Measurements from ENCODE around the gene TBP. TPM values are rescaled to one million over a fixed set of nuclear protein-coding genes. Genes with fewer than 3 reads are reported as not detected.
"Not testable (repeated sequence)": the region's sequence is repeated elsewhere in the genome, so short reads cannot be mapped to it uniquely, and the experiment has no call there.

TBP gene
- total RNA-seq, 1 donor from 2014 or later, result 21.6 TPM

GRCh38 chr6:170522565-170523183 lies 31.5 kb upstream of the TBP start:
- H3K4me3 Mint-ChIP-seq, result no peak overlapping the region
- DNase-seq (no peak), ATAC-seq (ENCODE audit: low read depth) (no peak)
- H3K27me3 Mint-ChIP-seq, result peaks cover 6% of the 10 kb centered on the region
- intact Hi-C loops (cut with micrococcal nuclease), result no loop called here
- no peaks in the 10 kb centered on the region for H3K4me1 Mint-ChIP-seq
- H3K36me3 Mint-ChIP-seq (ENCODE audit: low read depth), result no peaks in the 10 kb centered on the region
- ChIA-PET POLR2A (no interaction called here), CTCF (interaction anchor here (1.0 kb wide), 1 partner anchor 691 kb away, joined by 3 read pairs; no protein-coding TSS in a partner anchor)
- no peak overlapping the region for H3K27ac Mint-ChIP-seq
- no peaks in the 10 kb centered on the region for H3K9me3 Mint-ChIP-seq
- TF ChIP-seq, protein P1, sequence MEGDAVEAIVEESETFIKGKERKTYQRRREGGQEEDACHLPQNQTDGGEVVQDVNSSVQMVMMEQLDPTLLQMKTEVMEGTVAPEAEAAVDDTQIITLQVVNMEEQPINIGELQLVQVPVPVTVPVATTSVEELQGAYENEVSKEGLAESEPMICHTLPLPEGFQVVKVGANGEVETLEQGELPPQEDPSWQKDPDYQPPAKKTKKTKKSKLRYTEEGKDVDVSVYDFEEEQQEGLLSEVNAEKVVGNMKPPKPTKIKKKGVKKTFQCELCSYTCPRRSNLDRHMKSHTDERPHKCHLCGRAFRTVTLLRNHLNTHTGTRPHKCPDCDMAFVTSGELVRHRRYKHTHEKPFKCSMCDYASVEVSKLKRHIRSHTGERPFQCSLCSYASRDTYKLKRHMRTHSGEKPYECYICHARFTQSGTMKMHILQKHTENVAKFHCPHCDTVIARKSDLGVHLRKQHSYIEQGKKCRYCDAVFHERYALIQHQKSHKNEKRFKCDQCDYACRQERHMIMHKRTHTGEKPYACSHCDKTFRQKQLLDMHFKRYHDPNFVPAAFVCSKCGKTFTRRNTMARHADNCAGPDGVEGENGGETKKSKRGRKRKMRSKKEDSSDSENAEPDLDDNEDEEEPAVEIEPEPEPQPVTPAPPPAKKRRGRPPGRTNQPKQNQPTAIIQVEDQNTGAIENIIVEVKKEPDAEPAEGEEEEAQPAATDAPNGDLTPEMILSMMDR (IDR thresholded peaks at IDR 0.05), result no peak

DNA sequence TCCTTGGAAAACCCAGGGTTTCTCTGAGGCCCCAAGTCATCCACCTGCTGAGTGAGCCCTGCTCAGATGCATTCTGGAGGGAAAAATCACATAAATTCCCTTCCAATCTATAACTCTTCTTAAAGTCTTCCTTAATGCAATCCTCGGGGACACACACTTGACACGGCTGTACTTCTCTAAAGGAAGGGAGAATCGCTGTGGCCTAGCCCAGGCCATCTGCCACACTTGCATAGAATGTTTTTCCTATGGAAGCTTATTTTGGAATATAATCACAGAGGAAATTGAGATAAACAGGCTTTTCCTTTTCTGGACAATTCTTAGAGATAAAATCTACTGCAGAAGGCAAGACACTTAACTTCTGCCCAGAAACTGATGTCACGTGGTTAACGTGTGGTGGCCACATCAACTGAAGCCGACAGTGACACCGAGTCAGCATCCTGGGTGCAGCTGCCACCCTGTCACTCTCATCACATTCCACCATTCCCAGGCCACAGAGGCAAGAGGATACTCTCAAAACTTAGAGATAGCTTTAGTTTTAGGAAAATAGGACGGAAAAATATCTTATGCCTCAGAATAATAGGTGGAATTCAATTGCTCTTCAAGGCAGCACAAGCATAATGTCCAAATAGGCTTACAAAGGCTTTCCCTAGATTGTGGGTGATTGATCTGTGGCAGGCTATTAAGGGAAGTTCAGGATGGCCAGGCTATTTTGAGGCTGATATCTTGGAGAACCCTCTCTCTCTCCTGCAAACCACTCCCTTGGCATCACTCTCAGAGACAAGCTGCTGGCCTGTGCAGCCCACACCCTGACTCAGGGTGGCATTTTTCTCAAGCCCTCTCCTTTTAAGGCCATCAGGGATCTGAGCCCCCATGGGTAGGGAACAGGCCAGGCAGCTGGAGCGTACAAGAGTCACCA lies 30.7 kb upstream of the TBP start:
- ATAC-seq (ENCODE audit: low read depth) (no peak), DNase-seq (no peak)

GRCh38 chr6:170524172-170524502 lies 30.0 kb upstream of the TBP start:
- CTCF ChIA-PET, result interaction anchor here (0.7 kb wide), 1 partner anchor 1567 kb away, joined by 3 read pairs; no protein-coding TSS in a partner anchor
- no peaks in the 10 kb centered on the region for H3K4me1 Mint-ChIP-seq
- peaks cover 6% of the 10 kb centered on the region for H3K27me3 Mint-ChIP-seq
- no peaks in the 10 kb centered on the region for H3K9me3 Mint-ChIP-seq
- H3K36me3 Mint-ChIP-seq (ENCODE audit: low read depth), result no peaks in the 10 kb centered on the region
- no peak overlapping the region for H3K4me3 Mint-ChIP-seq
- ATAC-seq (ENCODE audit: low read depth) (no peak), DNase-seq (no peak)
- POLR2A ChIA-PET, result no interaction called here
- intact Hi-C loops (cut with micrococcal nuclease), result no loop called here
- TF ChIP-seq, protein P1 (IDR thresholded peaks at IDR 0.05), result no peak
- no peak overlapping the region for H3K27ac Mint-ChIP-seq

More for the DNA sequence above, 30.7 kb upstream of the TBP start:
- Mint-ChIP-seq H3K27me3 (peaks cover 6% of the 10 kb centered on the region), H3K9me3 (no peaks in the 10 kb centered on the region), H3K36me3 (ENCODE audit: low read depth) (no peaks in the 10 kb centered on the region), H3K4me3 (no peak overlapping the region), H3K4me1 (no peaks in the 10 kb centered on the region), H3K27ac (no peak overlapping the region)
- ChIA-PET POLR2A (no interaction called here), CTCF (no interaction called here)
- TF ChIP-seq, protein P1 (IDR thresholded peaks at IDR 0.05), result no peak
- intact Hi-C loops (cut with micrococcal nuclease), result no loop called here

- ChIA-PET CTCF (no interaction called here), POLR2A (no interaction called here)
- Mint-ChIP-seq H3K4me1 (no peaks in the 10 kb centered on the region), H3K36me3 (ENCODE audit: low read depth) (no peaks in the 10 kb centered on the region), H3K9me3 (no peaks in the 10 kb centered on the region), H3K4me3 (no peak overlapping the region), H3K27ac (no peak overlapping the region), H3K27me3 (no peaks in the 10 kb centered on the region)
- no peak for ATAC-seq (ENCODE audit: low read depth)
- DNase-seq, result no peak
- TF ChIP-seq, protein P1 (IDR thresholded peaks at IDR 0.05), result no peak
- intact Hi-C loops (cut with micrococcal nuclease), result no loop called here
Observed at GRCh38 chr6:170525795-170526194, 28.4 kb upstream of the TBP start.

DNA sequence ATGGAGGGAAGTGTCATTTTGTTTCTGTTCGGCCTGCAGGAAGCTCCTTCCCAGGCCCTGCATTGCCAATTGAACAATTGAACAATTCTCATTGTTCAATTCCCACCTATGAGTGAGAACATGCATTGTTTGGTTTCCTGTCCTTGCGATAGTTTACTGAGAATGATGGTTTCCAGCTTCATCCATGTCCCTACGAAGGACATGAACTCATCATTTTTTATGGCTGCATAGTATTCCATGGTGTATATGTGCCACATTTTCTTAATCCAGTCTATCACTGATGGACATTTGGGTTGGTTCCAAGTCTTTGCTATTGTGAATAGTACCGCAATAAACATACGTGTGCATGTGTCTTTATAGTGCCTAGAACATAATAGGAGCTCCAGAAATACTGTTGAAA lies 26.2 kb upstream of the TBP start:
- CTCF ChIA-PET, result interaction anchor here (1.5 to 4.8 kb wide), 3 partner anchors 11 to 738 kb away, joined by 4 to 27 read pairs (median 8); no protein-coding TSS in a partner anchor
- intact Hi-C loops (cut with micrococcal nuclease); H3K27ac Mint-ChIP-seq: not testable (repeated sequence)

More for the DNA sequence above, 26.2 kb upstream of the TBP start:
- not testable (repeated sequence) for ATAC-seq (ENCODE audit: low read depth); H3K4me3 Mint-ChIP-seq; H3K27me3 Mint-ChIP-seq; H3K4me1 Mint-ChIP-seq; DNase-seq; H3K9me3 Mint-ChIP-seq; H3K36me3 Mint-ChIP-seq (ENCODE audit: low read depth)
- POLR2A ChIA-PET, result interaction anchor here (1.5 kb wide), 1 partner anchor 776 kb away, joined by 3 read pairs; the partner anchor contains the start of genes DYNLT2 and ERMARD

Measured in activated B cell treated with CpG ODN at 0.5 μM for 24 hours (primary cell).